Upper lobe of right lung (tissue), 1 donor: ENCODE results near the gene UBALD2. TPM values are rescaled to one million over a fixed set of nuclear protein-coding genes. Genes with fewer than 3 reads are reported as not detected.

ENCODE experiments used
- ATAC-seq: fragments of 200-7000 bp; cut with Tn5 transposase; one replicate; pipeline ENCODE4 v1.9.1; 2020; ENCODE audit warnings: mild to moderate bottlenecking, moderate library complexity
- DNase-seq: peaks from one replicate; pipeline ENCODE4 v3.0.0-alpha.2; 2020
- H3K27ac ChIP-seq: fragments of 200-600 bp; one replicate; pipeline ENCODE4 v1.8.0; 2022
- H3K27me3 ChIP-seq: fragments of 200-600 bp; one replicate; pipeline ENCODE4 v1.8.0; 2022; ENCODE audit warnings: mild to moderate bottlenecking
- H3K36me3 ChIP-seq: fragments of 200-600 bp; one replicate; pipeline ENCODE4 v1.8.0; 2022
- H3K4me1 ChIP-seq: fragments of 200-600 bp; one replicate; pipeline ENCODE4 v1.8.0; 2022
- H3K4me3 ChIP-seq: fragments of 200-600 bp; one replicate; pipeline ENCODE4 v1.8.0; 2022; ENCODE audit warnings: mild to moderate bottlenecking
- H3K9me3 ChIP-seq: fragments of 200-600 bp; one replicate; pipeline ENCODE4 v1.8.0; 2022
- intact Hi-C: fragments of 100-400 bp; cut with DNase I; formaldehyde crosslinking; loops from one replicate; pipeline ENCODE4 v1.11.0; 2022
- total RNA-seq: library from RNA; stranded (reverse); fragmentation: NEBNext Ultra II Directional; extraction: Animal tissue kit (Norgen Biotek cat#: 25700); gene quantifications from one replicate; pipeline ENCODE4 v1.2.1, GENCODE V29; 2021
- TF ChIP-seq, protein P1 (sequence below): fragments of 200-600 bp; IDR thresholded peaks from one replicate; pipeline ENCODE4 v1.8.0; 2022; ENCODE audit warnings: antibody characterized with exemption
- donor health status: DM: no; HTN: yes; CAD: no; lungs with severe emphysema.

UBALD2 gene
- total RNA-seq, 1 donor from 2014 or later, result 56.7 TPM

DNA sequence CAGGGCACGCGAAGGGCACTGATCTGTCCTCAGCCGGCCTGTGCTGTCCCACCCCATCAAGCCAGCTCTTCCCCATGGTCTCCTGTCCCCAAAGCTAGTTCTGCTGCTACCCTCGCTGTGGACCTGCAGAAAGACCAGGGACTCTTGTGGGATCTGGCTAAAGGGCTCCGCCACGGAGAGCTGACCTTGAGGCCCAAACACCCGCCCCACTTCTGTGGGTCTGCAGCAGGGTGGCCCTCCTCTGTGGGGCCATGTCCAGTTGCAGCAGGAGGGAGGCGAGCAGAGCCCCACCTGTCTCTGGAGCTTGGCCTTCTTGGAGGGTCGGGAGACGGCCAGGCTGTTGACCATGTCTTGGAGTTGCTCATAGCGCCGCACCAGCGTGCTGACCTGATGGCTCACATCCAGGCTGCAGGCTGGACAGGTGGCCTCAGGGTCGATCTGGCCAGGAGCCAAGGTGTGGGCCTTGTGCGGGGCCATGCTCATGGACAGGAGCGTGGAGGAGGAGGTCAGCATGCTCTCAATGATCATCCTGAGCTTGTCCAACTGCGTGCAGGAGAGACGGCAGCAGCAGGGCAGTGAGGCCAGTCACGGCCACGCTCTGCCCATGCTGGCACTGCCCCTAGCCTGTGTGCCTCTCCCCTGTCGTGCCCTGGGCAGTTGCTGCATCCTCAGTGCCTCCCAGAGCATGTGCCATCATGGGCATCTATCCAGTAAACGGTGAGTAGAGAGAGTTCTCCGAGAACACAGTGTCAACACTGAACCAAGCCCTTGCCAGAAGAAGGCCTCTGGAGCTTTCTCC lies 16.6 kb downstream of the UBALD2 start:
- intact Hi-C loops, result loop anchor here (5.0 kb wide), 1 partner anchor 159 kb away; no protein-coding TSS in a partner anchor
- H3K4me1 ChIP-seq, result peaks cover 6% of the 10 kb centered on the region
- H3K9me3 ChIP-seq, result no peaks in the 10 kb centered on the region
- no peak overlapping the region for H3K27ac ChIP-seq
- TF ChIP-seq, protein P1, sequence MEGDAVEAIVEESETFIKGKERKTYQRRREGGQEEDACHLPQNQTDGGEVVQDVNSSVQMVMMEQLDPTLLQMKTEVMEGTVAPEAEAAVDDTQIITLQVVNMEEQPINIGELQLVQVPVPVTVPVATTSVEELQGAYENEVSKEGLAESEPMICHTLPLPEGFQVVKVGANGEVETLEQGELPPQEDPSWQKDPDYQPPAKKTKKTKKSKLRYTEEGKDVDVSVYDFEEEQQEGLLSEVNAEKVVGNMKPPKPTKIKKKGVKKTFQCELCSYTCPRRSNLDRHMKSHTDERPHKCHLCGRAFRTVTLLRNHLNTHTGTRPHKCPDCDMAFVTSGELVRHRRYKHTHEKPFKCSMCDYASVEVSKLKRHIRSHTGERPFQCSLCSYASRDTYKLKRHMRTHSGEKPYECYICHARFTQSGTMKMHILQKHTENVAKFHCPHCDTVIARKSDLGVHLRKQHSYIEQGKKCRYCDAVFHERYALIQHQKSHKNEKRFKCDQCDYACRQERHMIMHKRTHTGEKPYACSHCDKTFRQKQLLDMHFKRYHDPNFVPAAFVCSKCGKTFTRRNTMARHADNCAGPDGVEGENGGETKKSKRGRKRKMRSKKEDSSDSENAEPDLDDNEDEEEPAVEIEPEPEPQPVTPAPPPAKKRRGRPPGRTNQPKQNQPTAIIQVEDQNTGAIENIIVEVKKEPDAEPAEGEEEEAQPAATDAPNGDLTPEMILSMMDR, result no peak
- ATAC-seq (no peak), DNase-seq (no peak)
- H3K36me3 ChIP-seq, result no peaks in the 10 kb centered on the region
- H3K27me3 ChIP-seq, result no peaks in the 10 kb centered on the region
- H3K4me3 ChIP-seq, result no peak overlapping the region

- no peaks in the 10 kb centered on the region for H3K4me1 ChIP-seq
- no peaks in the 10 kb centered on the region for H3K27me3 ChIP-seq
- TF ChIP-seq, protein P1, result no peak
- no peak for DNase-seq
- no peaks in the 10 kb centered on the region for H3K9me3 ChIP-seq
- intact Hi-C loops, result no loop called here
- ATAC-seq, result peak; percentile 19
- no peak overlapping the region for H3K4me3 ChIP-seq
- no peaks in the 10 kb centered on the region for H3K36me3 ChIP-seq
- no peak overlapping the region for H3K27ac ChIP-seq
Measured at GRCh38 chr17:76292567-76292966, 27.4 kb downstream of the UBALD2 start.

- DNase-seq (no peak), ATAC-seq (peak; percentile 18)
- TF ChIP-seq, protein P1, result no peak
- Histone ChIP-seq H3K27ac (no peak overlapping the region), H3K9me3 (no peaks in the 10 kb centered on the region), H3K4me1 (no peaks in the 10 kb centered on the region), H3K36me3 (no peaks in the 10 kb centered on the region), H3K4me3 (no peak overlapping the region), H3K27me3 (no peaks in the 10 kb centered on the region)
- intact Hi-C loops, result no loop called here
Measured at GRCh38 chr17:76293106-76293505, 28.0 kb downstream of the UBALD2 start.

DNA sequence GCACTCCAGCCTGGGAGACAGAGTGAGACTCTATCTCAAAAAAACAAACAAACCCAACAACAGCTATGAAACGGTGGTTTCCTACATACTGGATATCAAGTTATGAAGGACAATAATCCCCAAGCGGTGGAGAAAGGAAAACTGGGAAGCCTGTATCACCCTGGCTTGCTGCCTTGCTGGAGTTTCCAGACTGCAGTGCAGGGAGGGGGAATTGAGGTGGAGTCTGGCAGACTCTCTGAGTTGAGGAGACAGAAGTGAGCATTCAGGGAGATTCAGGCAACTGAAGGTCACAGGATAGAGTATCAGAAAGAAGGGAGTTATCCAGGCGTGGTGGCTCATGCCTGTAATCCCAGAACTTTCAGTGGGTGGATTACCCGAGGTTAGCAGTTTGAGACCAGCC lies 31.0 kb downstream of the UBALD2 start:
- Histone ChIP-seq H3K27ac (no peak overlapping the region), H3K4me1 (no peaks in the 10 kb centered on the region), H3K27me3 (no peaks in the 10 kb centered on the region), H3K4me3 (no peak overlapping the region), H3K9me3 (no peaks in the 10 kb centered on the region), H3K36me3 (no peaks in the 10 kb centered on the region)
- DNase-seq, result no peak
- ATAC-seq, result no peak
- intact Hi-C loops, result no loop called here
- TF ChIP-seq, protein P1, result no peak

GRCh38 chr17:76296889-76297288 lies 31.7 kb downstream of the UBALD2 start:
- DNase-seq (no peak), ATAC-seq (no peak)
- intact Hi-C loops, result no loop called here
- Histone ChIP-seq H3K4me1 (no peaks in the 10 kb centered on the region), H3K27me3 (no peaks in the 10 kb centered on the region), H3K9me3 (no peaks in the 10 kb centered on the region), H3K36me3 (no peaks in the 10 kb centered on the region), H3K27ac (no peak overlapping the region), H3K4me3 (no peak overlapping the region)
- TF ChIP-seq, protein P1, result no peak
